ENCODE results near the gene ATP6V1C2. TPM values are rescaled to one million over a fixed set of nuclear protein-coding genes. Genes with fewer than 3 reads are reported as not detected.
"Not testable (repeated sequence)": the region's sequence is repeated elsewhere in the genome, so short reads cannot be mapped to it uniquely, and the experiment has no call there.

The ATP6V1C2 gene
- polyA plus RNA-seq, 2 of the 4 experiments (the other 2 are of a cell fraction) = 0.08 to 0.14 TPM

DNA sequence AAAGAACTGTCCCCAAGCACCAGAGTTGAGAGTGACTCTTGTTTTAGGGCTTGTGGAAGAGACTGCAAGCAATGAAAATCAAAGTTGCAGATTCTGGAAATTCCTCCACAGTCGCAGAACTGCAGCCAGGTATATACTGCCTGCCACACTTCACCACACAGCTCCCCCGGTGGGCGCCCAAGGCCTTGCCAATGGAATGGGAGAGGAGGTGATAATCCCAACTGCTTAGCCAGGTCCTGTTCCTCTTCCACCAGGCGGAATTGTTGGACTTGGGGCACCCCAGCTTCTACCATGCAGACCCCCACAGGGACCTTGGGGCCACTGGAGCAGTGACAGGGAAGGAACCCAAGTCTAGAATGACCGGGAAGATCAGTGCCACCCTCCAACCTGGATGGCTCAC, 96.0 kb downstream of the ATP6V1C2 start:
- POLR2A ChIA-PET = interaction anchor here (0.8 kb wide), 1 partner anchor 128 kb away, joined by 3 read pairs; no protein-coding TSS in a partner anchor
- Histone ChIP-seq H3K9me3 (no peaks in the 10 kb centered on the region), H3K4me1 (no peaks in the 10 kb centered on the region), H3K4me2 (no peak overlapping the region), H3K27ac (no peak overlapping the region), H3K4me3 (no peak overlapping the region)
- FAIRE-seq (no peak), DNase-seq (ENCODE audit: low read depth in 1 of 2, low spot score in 1 of 2) (peak in 1 of 2 experiments; percentile 51), ATAC-seq (peak; percentile 42 to 51; a peak in 5 of 6 replicates)
- 20% methylated on average over 5 of the region's 5 CpGs for WGBS (ENCODE audit: missing lambda C conversion rate)
- TF ChIP-seq, protein P1, sequence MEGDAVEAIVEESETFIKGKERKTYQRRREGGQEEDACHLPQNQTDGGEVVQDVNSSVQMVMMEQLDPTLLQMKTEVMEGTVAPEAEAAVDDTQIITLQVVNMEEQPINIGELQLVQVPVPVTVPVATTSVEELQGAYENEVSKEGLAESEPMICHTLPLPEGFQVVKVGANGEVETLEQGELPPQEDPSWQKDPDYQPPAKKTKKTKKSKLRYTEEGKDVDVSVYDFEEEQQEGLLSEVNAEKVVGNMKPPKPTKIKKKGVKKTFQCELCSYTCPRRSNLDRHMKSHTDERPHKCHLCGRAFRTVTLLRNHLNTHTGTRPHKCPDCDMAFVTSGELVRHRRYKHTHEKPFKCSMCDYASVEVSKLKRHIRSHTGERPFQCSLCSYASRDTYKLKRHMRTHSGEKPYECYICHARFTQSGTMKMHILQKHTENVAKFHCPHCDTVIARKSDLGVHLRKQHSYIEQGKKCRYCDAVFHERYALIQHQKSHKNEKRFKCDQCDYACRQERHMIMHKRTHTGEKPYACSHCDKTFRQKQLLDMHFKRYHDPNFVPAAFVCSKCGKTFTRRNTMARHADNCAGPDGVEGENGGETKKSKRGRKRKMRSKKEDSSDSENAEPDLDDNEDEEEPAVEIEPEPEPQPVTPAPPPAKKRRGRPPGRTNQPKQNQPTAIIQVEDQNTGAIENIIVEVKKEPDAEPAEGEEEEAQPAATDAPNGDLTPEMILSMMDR (IDR thresholded peaks at IDR 0.05) = peak; percentile 15; the same call in 1 of the 3 replicates
- TF ChIP-seq CEBPB (IDR thresholded peaks at IDR 0.05) = no peak
- CTCF ChIA-PET = interaction anchor here (0.6 to 5.3 kb wide), 12 partner anchors 9 to 765 kb away, joined by 3 to 55 read pairs (median 4); a partner anchor contains a TSS

GRCh38 chr2:10818305-10818704, 96.9 kb downstream of the ATP6V1C2 start:
- ATAC-seq; H3K4me2 ChIP-seq; H3K4me1 ChIP-seq; H3K27ac ChIP-seq; H3K4me3 ChIP-seq; FAIRE-seq; POLR2A ChIA-PET; DNase-seq (ENCODE audit: low read depth in 1 of 2, low spot score in 1 of 2); H3K9me3 ChIP-seq: not testable (repeated sequence)
- peak; percentile 94 for TF ChIP-seq ZC3H11A (IDR thresholded peaks at IDR 0.05)
- 53% methylated on average over 3 of the region's 3 CpGs for WGBS (ENCODE audit: missing lambda C conversion rate)
- CTCF ChIA-PET = interaction anchor here (0.6 to 5.3 kb wide), 9 partner anchors 8 to 313 kb away, joined by 3 to 55 read pairs (median 4); a partner anchor contains a TSS

- DNase-seq (ENCODE audit: low read depth in 1 of 2, low spot score in 1 of 2) (no peak), FAIRE-seq (no peak), ATAC-seq (no peak)
- H3K4me2 ChIP-seq = no peak overlapping the region
- no peak overlapping the region for H3K27ac ChIP-seq
- no peak overlapping the region for H3K4me3 ChIP-seq
- H3K4me1 ChIP-seq = no peaks in the 10 kb centered on the region
- 58% methylated on average over 3 of the region's 3 CpGs for WGBS (ENCODE audit: missing lambda C conversion rate)
- TF ChIP-seq KDM5A (IDR thresholded peaks at IDR 0.05) (no peak), ELK1 (IDR thresholded peaks at IDR 0.05; ENCODE audit: low read depth, low read length) (no peak), CBX2 (IDR thresholded peaks at IDR 0.05; ENCODE audit: borderline replicate concordance, low read depth) (no peak), RARB (CRISPR knock-in tag; IDR thresholded peaks at IDR 0.05) (no peak), RFX5 (IDR thresholded peaks at IDR 0.05) (no peak), TFCP2L1 (CRISPR knock-in tag; IDR thresholded peaks at IDR 0.05) (no peak), BCL3 (IDR thresholded peaks at IDR 0.05) (no peak), CBX8 (IDR thresholded peaks at IDR 0.05) (no peak), POLR2AphosphoS2 (conservative IDR thresholded peaks at IDR 0.05; ENCODE audit: low read length) (no peak), CEBPB (IDR thresholded peaks at IDR 0.05) (no peak), FOSL2 (IDR thresholded peaks at IDR 0.05) (no peak), FOSL2 (CRISPR knock-in tag; IDR thresholded peaks at IDR 0.05) (no peak), JUNB (IDR thresholded peaks at IDR 0.05) (no peak), TP53 (CRISPR knock-in tag; IDR thresholded peaks at IDR 0.05) (no peak), HDAC2 (IDR thresholded peaks at IDR 0.05) (no peak), HEYL (CRISPR knock-in tag; IDR thresholded peaks at IDR 0.05) (no peak), POLR2A (IDR thresholded peaks at IDR 0.05; ENCODE audit: low read length) (no peak), BHLHE40 (IDR thresholded peaks at IDR 0.05; ENCODE audit: low read depth, low read length) (no peak), NFE2L2 (conservative IDR thresholded peaks at IDR 0.05; ENCODE audit: low read length) (no peak)
- ChIA-PET CTCF (interaction anchor here (1.4 to 5.3 kb wide), 3 partner anchors 12 to 312 kb away, joined by 3 to 55 read pairs (median 24); a partner anchor contains a TSS), POLR2A (no interaction called here)
- H3K9me3 ChIP-seq = no peaks in the 10 kb centered on the region
Measured at GRCh38 chr2:10818984-10819383, 97.6 kb downstream of the ATP6V1C2 start.
